Measurements from ENCODE around the gene NES.

NES gene

DNA sequence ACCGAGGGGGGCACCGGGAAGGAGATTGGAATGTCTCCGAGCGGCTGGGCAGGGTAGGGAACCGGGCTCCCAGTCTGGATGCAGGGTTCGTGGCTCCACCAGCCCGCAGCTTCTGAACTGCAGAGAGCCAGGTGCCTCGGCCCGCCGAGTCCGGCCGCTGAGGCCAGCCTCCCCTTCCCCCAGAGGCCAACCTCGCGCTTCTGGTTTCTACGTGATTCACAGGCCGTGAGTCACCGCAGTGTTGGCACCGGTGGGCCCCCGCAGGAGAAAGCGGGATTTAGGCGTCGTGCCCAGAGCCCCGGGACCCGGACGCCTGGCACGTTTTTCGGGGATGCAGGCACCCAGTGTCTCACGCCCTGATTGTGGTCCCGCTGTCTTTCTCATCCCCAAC lies 27.7 kb upstream of the NES start:
- no peak for DNase-seq (ENCODE audit: low read depth)

DNA sequence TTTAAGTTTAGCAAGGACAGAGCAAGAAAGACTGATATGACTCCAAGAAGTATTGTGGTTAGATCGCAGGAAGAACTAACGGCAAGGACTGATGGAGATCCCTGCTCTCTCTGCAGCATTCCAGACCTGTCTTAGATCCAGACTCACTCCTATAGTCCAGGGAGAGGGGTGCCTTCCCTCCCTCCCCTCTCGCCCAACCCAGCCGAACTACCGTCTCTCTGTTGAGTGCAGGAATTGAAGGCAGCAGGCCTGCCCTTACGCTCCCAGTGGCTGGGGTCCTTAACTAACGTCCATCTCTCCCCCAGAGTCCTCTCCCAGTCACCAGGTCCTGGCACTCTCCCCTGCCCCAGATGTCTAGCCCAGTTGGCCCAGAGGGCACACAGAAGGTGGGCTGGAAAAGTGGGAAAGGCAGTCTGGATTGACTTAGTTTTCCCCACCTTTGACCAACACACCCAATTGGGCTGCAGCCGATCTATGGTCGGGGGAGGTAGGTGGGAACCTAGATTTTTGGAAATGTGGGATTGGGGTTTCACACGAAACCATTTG lies 27.0 kb upstream of the NES start:
- no peak for DNase-seq (ENCODE audit: low read depth)

GRCh38 chr1:156703741-156704140 lies 26.5 kb upstream of the NES start:
- DNase-seq (ENCODE audit: low read depth), result no peak

DNA sequence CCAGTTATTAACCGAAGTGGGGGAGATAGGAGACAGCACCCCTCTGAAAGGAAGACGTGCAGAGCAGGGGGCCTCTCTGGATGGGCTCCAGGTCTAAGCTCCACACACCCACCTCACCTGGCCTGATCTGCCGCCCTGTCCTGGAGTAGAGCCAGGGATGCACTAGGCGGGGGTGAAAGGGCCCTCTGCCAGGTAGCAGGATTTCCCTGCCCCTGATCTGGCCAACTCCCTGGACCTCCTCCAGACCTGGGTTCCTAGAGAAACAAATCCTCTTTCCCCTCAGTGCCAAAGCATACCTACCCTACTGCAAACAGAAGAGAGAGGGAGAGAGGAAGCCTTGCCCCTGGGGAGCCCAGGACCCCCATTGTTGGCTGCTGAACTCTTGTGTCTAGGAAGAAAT lies 26.1 kb upstream of the NES start:
- DNase-seq (ENCODE audit: low read depth), result no peak

GRCh38 chr1:156700736-156701531 lies 23.7 kb upstream of the NES start:
- DNase-seq (ENCODE audit: low read depth), result no peak

DNA sequence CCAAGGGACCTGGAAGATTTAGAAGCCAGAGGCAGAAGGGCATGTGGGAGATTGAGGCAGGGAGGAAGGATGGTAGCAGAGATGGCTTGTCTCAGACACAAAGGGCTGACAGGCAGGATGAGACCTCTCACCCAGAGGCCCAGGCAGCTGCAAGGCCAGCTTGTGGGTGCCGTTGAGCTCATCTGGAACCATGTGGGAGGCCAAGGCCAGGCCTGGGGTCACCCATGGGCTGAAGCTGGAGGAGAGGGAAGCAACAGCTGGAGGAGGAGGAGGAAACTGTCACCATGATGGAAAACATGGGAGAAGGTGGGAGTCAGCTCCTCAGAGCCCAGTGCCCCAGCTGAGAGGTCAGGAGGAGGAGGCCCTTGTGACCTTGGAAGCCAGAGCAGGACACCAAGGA lies 21.8 kb upstream of the NES start:
- DNase-seq (ENCODE audit: low read depth), result no peak

DNA sequence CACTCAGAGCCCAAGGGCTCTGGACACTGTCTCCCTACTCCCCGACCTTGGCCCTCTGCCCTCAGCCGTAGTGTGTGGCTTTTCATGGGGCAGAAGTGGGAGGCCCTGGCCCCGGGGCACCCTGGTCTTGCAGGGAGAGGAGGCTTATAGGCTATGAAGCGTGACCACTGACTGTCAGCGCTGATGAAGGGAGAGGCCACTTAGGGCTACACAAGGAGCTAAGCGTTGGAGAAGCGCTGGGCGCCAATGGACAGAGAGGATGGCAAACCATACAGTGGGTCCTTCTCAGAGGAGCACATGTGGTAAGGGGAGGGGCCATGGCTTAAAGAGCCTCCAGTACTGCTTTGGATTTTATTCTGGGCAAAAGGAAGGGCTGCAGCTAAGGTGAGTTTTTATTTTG lies 20.3 kb upstream of the NES start:
- DNase-seq (ENCODE audit: low read depth), result no peak

DNA sequence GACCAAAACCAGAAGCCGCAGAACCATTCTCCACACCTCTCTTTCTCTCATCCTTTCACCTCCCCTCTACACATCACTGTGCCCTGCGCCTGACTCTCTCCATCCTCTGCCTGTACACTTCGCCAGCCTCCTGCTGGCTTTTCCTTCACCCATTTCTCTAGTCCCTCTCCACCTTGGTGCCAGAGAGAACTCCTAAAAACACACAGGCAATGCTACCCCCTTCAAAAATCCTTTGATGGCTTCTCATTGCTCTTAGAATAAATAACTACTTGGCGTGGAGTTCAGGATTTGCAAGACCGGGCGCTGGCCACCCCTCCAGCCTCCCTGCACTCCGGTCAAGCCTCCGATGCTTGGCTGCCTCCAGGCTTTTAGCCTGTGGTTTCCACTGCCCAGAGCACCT lies 19.5 kb upstream of the NES start:
- no peak for DNase-seq (ENCODE audit: low read depth)

- no peak for DNase-seq (ENCODE audit: low read depth)
Observed at GRCh38 chr1:156694690-156694962, 17.4 kb upstream of the NES start.

DNA sequence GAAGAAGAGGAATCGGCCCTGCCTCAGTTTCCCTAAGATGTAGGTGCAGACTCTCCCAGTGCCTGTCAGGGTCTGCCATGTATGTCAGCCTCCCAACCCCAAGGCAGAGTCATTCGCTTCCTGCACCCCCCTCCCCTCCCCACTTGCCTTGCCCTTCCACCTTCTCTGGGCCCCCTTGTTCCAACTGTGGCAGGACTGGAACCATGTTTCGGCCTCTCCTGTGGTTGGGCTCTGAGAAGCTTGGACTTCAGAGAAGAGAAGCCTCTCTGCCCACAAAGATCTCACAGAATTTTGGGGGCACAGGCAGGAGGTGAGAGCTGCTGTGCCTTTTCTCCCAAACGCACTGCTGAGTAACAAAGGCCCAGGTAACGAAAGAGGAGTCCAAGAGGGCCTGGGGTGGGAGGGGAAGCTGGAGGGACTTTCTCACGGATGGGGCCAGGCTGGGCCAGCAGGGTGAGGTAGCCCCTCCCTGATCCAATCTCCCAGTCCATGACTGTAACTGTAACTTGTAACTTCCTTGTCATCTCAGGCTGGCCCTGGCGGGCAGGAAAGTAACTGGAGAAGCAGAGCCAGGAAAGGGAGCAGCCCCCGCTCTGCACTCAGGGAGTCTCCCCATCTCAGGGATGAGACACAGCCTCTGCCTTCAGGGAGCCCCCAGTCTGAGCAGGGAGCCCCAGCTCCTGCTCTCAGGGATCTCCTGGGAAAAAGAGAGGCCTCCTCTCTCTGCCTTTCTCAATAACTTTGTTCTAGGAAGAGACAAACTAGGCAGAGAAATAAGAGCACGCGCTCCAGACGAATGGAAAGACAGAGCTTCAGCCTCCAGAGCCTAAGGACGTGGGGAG lies 16.9 kb upstream of the NES start:
- DNase-seq (ENCODE audit: low read depth), result no peak

DNA sequence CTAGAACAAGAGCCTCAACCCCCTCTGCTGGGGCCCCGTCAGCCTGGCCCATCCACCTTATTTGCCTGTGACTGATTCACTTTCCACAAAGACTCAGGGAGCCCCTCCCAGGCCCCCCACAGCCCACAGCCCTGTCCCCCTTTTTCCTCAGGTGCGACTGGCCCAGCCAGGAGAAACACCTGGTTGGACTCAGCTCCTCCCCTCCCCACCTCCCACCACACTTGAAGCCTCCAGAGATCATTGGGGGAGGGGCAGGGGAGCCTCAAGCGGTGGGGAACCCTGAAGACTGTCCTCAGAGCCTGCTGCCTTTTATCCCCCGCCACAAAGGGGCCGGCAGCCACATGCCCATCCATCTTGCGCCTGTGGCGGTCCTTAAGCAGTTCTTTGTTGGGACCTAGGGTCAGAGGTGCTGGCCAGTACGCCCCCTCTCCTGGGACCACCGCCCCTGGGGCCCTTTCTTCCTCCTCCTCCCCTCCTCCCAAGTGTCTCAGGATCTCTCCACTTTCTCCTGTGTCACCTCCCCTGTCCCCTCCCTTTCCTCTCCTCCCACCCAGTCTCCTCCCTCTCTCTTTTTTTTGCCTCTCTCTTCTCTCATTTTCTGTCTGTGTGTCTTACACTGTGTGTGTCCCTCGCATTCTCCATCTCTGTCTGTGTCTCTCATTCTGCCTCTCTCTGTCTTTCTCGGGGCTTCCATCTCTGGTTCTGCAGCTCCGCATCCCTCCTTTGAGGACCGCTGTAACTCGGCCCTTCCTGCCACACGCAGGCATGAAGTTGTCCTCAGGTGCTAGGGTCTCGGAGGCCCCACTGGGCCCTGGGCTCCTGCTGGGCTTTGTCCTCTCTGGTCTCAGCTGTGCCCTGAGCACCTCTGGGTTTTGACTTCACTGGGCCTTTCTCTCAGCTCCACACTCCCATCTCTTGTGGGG lies 16.0 kb upstream of the NES start:
- DNase-seq (ENCODE audit: low read depth), result no peak

GRCh38 chr1:156692441-156692924 lies 15.3 kb upstream of the NES start:
- no peak for DNase-seq (ENCODE audit: low read depth)

- no peak for DNase-seq (ENCODE audit: low read depth)
Observed at GRCh38 chr1:156691665-156692440, 14.6 kb upstream of the NES start.

DNA sequence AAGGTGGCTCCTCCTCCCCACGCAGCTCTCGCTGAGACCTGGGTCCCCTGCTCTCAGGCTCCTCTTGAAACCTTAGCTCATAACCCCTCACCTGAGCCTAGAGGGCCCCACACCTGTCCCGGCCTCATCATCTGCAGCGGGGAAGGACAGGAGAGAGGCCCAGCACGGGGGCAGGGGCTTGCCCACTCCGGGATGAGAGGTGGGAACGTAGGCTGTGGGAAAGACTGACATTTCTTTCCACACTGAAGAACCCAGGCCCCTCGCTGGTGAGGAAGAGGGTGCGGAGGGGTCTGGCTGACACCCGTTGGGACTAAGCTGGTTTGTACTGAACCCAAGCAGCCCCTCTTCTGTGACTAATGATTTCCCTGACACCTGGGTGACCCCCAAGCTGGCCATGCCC lies 14.0 kb upstream of the NES start:
- DNase-seq (ENCODE audit: low read depth), result no peak

GRCh38 chr1:156690675-156691036 lies 13.4 kb upstream of the NES start:
- no peak for DNase-seq (ENCODE audit: low read depth)

DNA sequence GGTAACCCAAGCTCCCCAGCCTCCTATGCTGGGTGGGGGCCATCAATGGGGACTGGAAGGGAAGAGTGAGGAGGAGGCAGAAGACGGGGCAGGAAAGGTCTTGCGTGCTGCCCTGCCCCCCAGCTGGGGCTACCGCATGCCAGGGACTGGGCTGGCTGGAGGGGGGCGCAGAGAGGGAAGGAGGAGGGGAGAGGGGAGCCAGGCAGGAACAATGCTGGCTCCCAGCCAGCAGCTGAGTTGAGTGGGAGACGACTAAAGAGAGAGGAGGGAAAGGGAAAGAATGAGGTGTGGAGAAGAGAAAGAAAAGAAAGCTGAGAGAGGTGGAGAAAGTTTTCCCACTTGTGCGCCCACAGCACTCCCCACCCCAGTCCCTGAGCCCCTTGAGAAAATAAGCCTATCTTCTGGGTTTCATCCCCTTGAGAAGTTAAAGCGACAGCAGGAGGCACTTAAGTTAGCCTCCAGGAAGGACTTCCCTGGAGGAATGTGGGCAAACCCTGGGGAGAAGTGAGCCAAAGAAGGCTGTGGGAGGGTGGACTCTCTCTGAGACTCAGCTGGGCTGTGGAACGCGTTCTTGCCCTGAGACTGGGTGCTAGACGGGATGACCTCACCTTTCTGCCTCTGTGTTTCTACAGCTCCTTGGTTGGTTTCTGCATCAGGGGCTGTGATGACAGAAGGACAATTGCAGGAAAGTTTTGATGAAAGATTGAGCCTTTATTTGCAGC lies 12.9 kb upstream of the NES start:
- no peak for DNase-seq (ENCODE audit: low read depth)

DNA sequence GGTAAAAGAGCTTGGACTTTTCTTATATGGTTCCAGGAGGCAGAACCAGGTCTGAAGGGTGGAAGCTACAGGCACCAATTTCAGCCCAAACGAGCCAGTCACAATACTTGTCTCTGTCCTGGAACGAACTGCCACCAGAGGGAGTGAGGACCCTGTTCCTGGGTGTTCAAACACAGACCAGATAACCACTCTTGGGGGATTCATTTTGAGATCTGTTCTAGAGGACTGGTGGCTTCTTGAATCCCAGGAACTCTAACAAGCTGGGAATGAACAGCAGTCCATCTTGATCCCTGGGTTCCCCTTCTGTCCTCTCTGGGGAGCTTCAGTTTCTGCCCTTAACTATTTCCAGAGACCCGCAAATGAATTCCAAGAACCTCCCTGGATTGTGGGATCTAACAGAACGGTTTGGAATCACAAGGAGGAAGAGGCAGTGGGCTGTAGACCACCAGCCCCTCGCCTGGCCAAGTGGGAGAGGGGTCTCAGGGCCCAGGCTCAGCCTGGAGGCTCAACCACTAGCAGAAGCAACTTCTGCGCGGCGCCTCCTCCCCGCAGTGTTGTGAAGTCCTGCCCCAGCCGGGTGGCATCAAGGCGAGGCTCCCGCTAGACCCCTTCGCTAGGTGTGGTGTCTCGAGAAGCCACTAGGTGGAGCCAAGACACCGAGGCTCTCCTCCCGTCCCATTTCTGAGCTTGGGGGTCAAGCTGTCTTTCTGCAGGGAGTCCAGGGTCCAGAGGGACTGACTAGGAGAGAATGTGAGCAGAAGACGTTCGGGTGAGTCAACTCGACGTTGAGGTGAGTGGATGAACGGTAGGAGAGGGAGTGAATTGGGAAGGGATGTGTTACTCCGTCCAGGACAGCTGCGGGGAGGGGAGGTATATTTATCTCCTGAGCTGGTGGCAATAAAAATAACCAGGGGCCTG lies 12.1 kb upstream of the NES start:
- DNase-seq (ENCODE audit: low read depth), result peak; percentile 60

- no peak for DNase-seq (ENCODE audit: low read depth)
Observed at GRCh38 chr1:156684227-156684782, 7.1 kb upstream of the NES start.

DNA sequence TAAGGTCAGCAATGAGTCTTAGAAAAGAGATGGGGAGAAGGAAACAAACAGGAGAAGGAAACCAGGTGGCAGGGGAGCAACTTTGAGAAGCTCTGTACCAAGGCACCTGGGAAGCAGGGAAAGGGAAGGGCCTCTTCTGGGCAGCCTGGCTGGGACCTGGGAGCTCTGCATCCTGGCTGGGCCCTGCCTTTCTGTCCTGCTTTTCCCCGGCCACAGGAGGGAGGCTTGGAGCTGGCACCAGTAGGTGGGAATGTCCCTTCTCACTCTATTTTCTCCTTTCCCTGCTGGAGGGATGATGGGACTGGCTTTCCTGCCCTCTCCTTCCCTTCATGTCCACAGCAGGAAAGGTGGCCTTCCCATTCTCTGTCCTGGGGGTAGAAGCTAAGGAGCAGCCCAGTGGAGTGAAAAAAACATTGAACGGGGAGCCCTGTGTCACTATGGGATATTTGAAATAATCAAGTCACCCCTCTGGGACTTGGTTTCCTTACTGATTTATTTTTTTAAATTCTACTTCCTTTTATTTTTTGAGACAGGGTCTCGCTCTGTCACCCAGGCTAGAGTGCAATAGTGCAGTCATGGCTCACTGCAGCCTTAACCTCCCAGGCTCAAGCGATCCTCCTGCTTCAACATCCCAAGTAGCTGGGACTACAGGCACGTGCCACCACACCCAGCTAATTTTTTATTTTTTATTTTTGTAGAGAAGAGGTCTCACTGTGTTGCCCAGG lies 5.1 kb upstream of the NES start:
- no peak for DNase-seq (ENCODE audit: low read depth)
